HAP-1 (cell line): ENCODE measurements around the gene KRTAP5-9.
"Not testable (repeated sequence)": the region's sequence is repeated elsewhere in the genome, so short reads cannot be mapped to it uniquely, and the experiment has no call there.

ENCODE experiments used
- DNase-seq, 2 experiments: peaks; one replicate each; pipeline ENCODE4 v3.0.0-alpha.2; 2016 to 2020; ENCODE audit warnings: low spot score in 2 of 2
- H3K27me3 ChIP-seq: fragments of 250-450 bp; sonication (Bioruptor Pico); 2 replicates; pipeline ENCODE4 v1.5.1; 2020; ENCODE audit warnings: low read depth, mild to moderate bottlenecking, moderate library complexity
- H3K36me3 ChIP-seq: fragments of 250-450 bp; sonication (Bioruptor Pico); replicated peaks from 2 replicates; pipeline ENCODE4 v1.5.1; 2020; ENCODE audit warnings: mild to moderate bottlenecking
- H3K4me1 ChIP-seq: fragments of 250-450 bp; sonication (Bioruptor Pico); 2 replicates; pipeline ENCODE4 v1.5.1; 2020; ENCODE audit warnings: mild to moderate bottlenecking
- H3K4me3 ChIP-seq: fragments of 250-450 bp; sonication (Bioruptor Pico); 2 replicates; pipeline ENCODE4 v1.5.1; 2020; ENCODE audit warnings: mild to moderate bottlenecking, moderate library complexity
- H3K9me3 ChIP-seq: fragments of 250-450 bp; sonication (Bioruptor Pico); 2 replicates; pipeline ENCODE4 v1.5.1; 2020; ENCODE audit warnings: mild to moderate bottlenecking, moderate library complexity
- in situ Hi-C: fragments of 300-500 bp; cut with MboI; formaldehyde crosslinking; loops from 3 replicates; pipeline ENCODE4 v1.14.3; 2020; ENCODE audit warnings: low sequenced_read_pairs, inconsistent platforms, mixed read lengths

The KRTAP5-9 gene

GRCh38 chr11:71575723-71576424, 27.7 kb downstream of the KRTAP5-9 start:
- no peaks in the 10 kb centered on the region for H3K9me3 ChIP-seq
- no peaks in the 10 kb centered on the region for H3K27me3 ChIP-seq
- no peak overlapping the region for H3K4me3 ChIP-seq
- no peak for DNase-seq
- no peaks in the 10 kb centered on the region for H3K4me1 ChIP-seq
- in situ Hi-C loops = no loop called here
- H3K36me3 ChIP-seq = no peaks in the 10 kb centered on the region

GRCh38 chr11:71576688-71577465, 28.7 kb downstream of the KRTAP5-9 start:
- H3K4me1 ChIP-seq, H3K9me3 ChIP-seq, H3K27me3 ChIP-seq, in situ Hi-C loops, H3K4me3 ChIP-seq, H3K36me3 ChIP-seq, DNase-seq: not testable (repeated sequence)

GRCh38 chr11:71577469-71578004, 29.3 kb downstream of the KRTAP5-9 start:
- in situ Hi-C loops = no loop called here
- DNase-seq = no peak
- Histone ChIP-seq H3K36me3 (no peaks in the 10 kb centered on the region), H3K4me1 (no peaks in the 10 kb centered on the region), H3K9me3 (no peaks in the 10 kb centered on the region), H3K4me3 (no peak overlapping the region), H3K27me3 (no peaks in the 10 kb centered on the region)

- H3K4me1 ChIP-seq, H3K36me3 ChIP-seq, in situ Hi-C loops, H3K9me3 ChIP-seq, DNase-seq, H3K4me3 ChIP-seq, H3K27me3 ChIP-seq: not testable (repeated sequence)
Measured at GRCh38 chr11:71579513-71579912, 31.3 kb downstream of the KRTAP5-9 start.

GRCh38 chr11:71580057-71581003, 32.1 kb downstream of the KRTAP5-9 start:
- Histone ChIP-seq H3K9me3 (no peaks in the 10 kb centered on the region), H3K36me3 (no peaks in the 10 kb centered on the region), H3K27me3 (no peaks in the 10 kb centered on the region), H3K4me3 (no peak overlapping the region), H3K4me1 (no peaks in the 10 kb centered on the region)
- in situ Hi-C loops = no loop called here
- DNase-seq = peak; percentile 52 to 79

GRCh38 chr11:71581826-71582225, 33.6 kb downstream of the KRTAP5-9 start:
- in situ Hi-C loops = no loop called here
- Histone ChIP-seq H3K27me3 (no peaks in the 10 kb centered on the region), H3K4me1 (no peaks in the 10 kb centered on the region), H3K36me3 (no peaks in the 10 kb centered on the region), H3K9me3 (no peaks in the 10 kb centered on the region), H3K4me3 (no peak overlapping the region)
- no peak for DNase-seq

GRCh38 chr11:71582309-71582895, 34.2 kb downstream of the KRTAP5-9 start, which contains the start of gene KRTAP5-11:
Gene KRTAP5-11, minus strand, starts transcription at chr11:71582875. Its CDS starts 38 bp downstream, at chr11:71582837.
- no peaks in the 10 kb centered on the region for H3K4me1 ChIP-seq
- no peaks in the 10 kb centered on the region for H3K27me3 ChIP-seq
- DNase-seq = no peak
- in situ Hi-C loops = no loop called here
- no peaks in the 10 kb centered on the region for H3K36me3 ChIP-seq
- H3K4me3 ChIP-seq = no peak within 1 kb of the TSS
- no peaks in the 10 kb centered on the region for H3K9me3 ChIP-seq

- H3K36me3 ChIP-seq, H3K27me3 ChIP-seq, in situ Hi-C loops, H3K4me1 ChIP-seq, H3K4me3 ChIP-seq, H3K9me3 ChIP-seq, DNase-seq: not testable (repeated sequence)
Measured at GRCh38 chr11:71582969-71583368, 34.7 kb downstream of the KRTAP5-9 start.

GRCh38 chr11:71585673-71586072, 37.5 kb downstream of the KRTAP5-9 start:
- H3K36me3 ChIP-seq, H3K9me3 ChIP-seq, H3K4me1 ChIP-seq, DNase-seq, H3K4me3 ChIP-seq, H3K27me3 ChIP-seq, in situ Hi-C loops: not testable (repeated sequence)

- DNase-seq = peak in 1 of 2 experiments; percentile 33
- H3K9me3 ChIP-seq, H3K4me1 ChIP-seq, in situ Hi-C loops, H3K36me3 ChIP-seq, H3K4me3 ChIP-seq, H3K27me3 ChIP-seq: not testable (repeated sequence)
Measured at GRCh38 chr11:71588314-71588713, 40.1 kb downstream of the KRTAP5-9 start.

GRCh38 chr11:71588822-71589545, 40.8 kb downstream of the KRTAP5-9 start:
- H3K36me3 ChIP-seq, in situ Hi-C loops, H3K27me3 ChIP-seq, H3K4me3 ChIP-seq, H3K4me1 ChIP-seq, DNase-seq, H3K9me3 ChIP-seq: not testable (repeated sequence)

GRCh38 chr11:71589546-71589920, 41.3 kb downstream of the KRTAP5-9 start:
- in situ Hi-C loops, H3K36me3 ChIP-seq, H3K27me3 ChIP-seq, DNase-seq, H3K9me3 ChIP-seq, H3K4me3 ChIP-seq, H3K4me1 ChIP-seq: not testable (repeated sequence)
